Endothelial cell of umbilical vein (primary cell): ENCODE results near the gene DERL3. TPM values are rescaled to one million over a fixed set of nuclear protein-coding genes. Genes with fewer than 3 reads are reported as not detected.

Source experiments
- BruUV-seq: library from RNA; stranded (reverse); fragments of 400-500 nt; replicated peaks from 2 replicates; lab custom pipeline; 2021; lab: Mats Ljungman, UMichigan
- CTCF ChIA-PET: fragments of 300-600, 350-600 bp; sonication (Branson Sonifier 250); formaldehyde crosslinking; loops from one replicate; lab custom pipeline; 2021; ENCODE audit warnings: antibody characterized with exemption, inconsistent platforms; lab: Charles Lee
- POLR2A ChIA-PET: fragments of 300-600, 350-600 bp; sonication (Branson Sonifier 250); formaldehyde crosslinking; loops from one replicate; lab custom pipeline; 2021; ENCODE audit warnings: antibody characterized with exemption, inconsistent platforms; lab: Charles Lee
- DNase-seq: peaks from one replicate; pipeline ENCODE4 v3.0.0-alpha.2; 2011; ENCODE audit warnings: low read depth, low spot score
- FAIRE-seq: peaks from 2 replicates; lab custom pipeline; 2011; peaks lifted over from hg19 to GRCh38; lab: Jason Lieb, UNC
- H2AFZ ChIP-seq: 2 replicates; pipeline ENCODE4 v1.6.0; 2012; ENCODE audit warnings: low read depth, low read length, control low read depth, inconsistent platforms
- H3K27ac ChIP-seq: 2 replicates; pipeline ENCODE4 v1.5.1; 2011; ENCODE audit warnings: low read depth, mild to moderate bottlenecking, control low read depth, low read length, moderate library complexity; ENCODE audit not compliant: insufficient read depth
- H3K27me3 ChIP-seq, 2 experiments: 2 replicates each; pipeline versions ENCODE4 v1.6.0 to v1.6.1; 2011; ENCODE audit warnings: low read length in 2 of 2, mixed read lengths in 1 of 2; ENCODE audit not compliant: control insufficient read depth in 2 of 2, insufficient read depth in 2 of 2
- H3K36me3 ChIP-seq, 2 experiments: 2 replicates in 1 of 2; 3 replicates in 1 of 2; pipeline ENCODE4 v1.5.1; 2011; ENCODE audit warnings: low read length in 2 of 2, mild to moderate bottlenecking in 1 of 2, moderate library complexity in 1 of 2; ENCODE audit not compliant: control insufficient read depth in 2 of 2, insufficient read depth in 2 of 2; ENCODE audit errors: extremely low read depth in 1 of 2
- H3K4me1 ChIP-seq: 3 replicates; pipeline ENCODE4 v1.5.1; 2011; ENCODE audit warnings: mild to moderate bottlenecking, low read length; ENCODE audit not compliant: control insufficient read depth, insufficient read depth; ENCODE audit errors: extremely low read depth
- H3K4me2 ChIP-seq: 2 replicates; pipeline ENCODE4 v1.6.1; 2011; ENCODE audit warnings: low read length, control low read depth, mixed read lengths; ENCODE audit not compliant: insufficient read depth
- H3K4me3 ChIP-seq, 3 experiments: fragments of 200-600 bp in 1 of 3; sonication (generic), shearing (Covaris generic) in 1 of 3; replicated peaks in 1 of 3; 2 replicates each; pipeline ENCODE4 v1.5.1; 2011 to 2016; ENCODE audit warnings: control low read depth in 3 of 3, low read length in 3 of 3, mild to moderate bottlenecking in 2 of 3, inconsistent platforms in 1 of 3, low read depth in 1 of 3, moderate library complexity in 1 of 3; ENCODE audit not compliant: insufficient read depth in 1 of 3
- H3K79me2 ChIP-seq: 2 replicates; pipeline ENCODE4 v1.6.0; 2012; ENCODE audit warnings: low read length, inconsistent platforms; ENCODE audit not compliant: control insufficient read depth, insufficient read depth
- H3K9ac ChIP-seq: replicated peaks from 2 replicates; pipeline ENCODE3; 2011; ENCODE audit warnings: low read length, control low read depth; ENCODE audit not compliant: insufficient read depth; ENCODE audit errors: extremely low read depth
- H3K9me1 ChIP-seq: replicated peaks from 3 replicates; pipeline ENCODE4 v1.6.0; 2011; ENCODE audit warnings: mild to moderate bottlenecking, low read length; ENCODE audit not compliant: control insufficient read depth, insufficient read depth; ENCODE audit errors: extremely low read depth
- H3K9me3 ChIP-seq: replicated peaks from 2 replicates; pipeline ENCODE4 v1.5.1; 2012; ENCODE audit warnings: low read length, inconsistent platforms; ENCODE audit not compliant: control insufficient read depth, insufficient read depth
- H4K20me1 ChIP-seq: replicated peaks from 2 replicates; pipeline ENCODE3; 2011; ENCODE audit warnings: mild to moderate bottlenecking, low read length; ENCODE audit not compliant: control insufficient read depth, insufficient read depth; ENCODE audit errors: extremely low read depth
- EZH2 ChIP-seq: IDR thresholded peaks from 2 replicates; pipeline ENCODE4 v1.6.1; 2012; ENCODE audit warnings: borderline replicate concordance, low read depth, mild to moderate bottlenecking, moderate library complexity, low read length, inconsistent platforms; ENCODE audit not compliant: severe bottlenecking
- FOS ChIP-seq: IDR thresholded peaks from 2 replicates; pipeline ENCODE4 v1.6.1; 2011; ENCODE audit warnings: mild to moderate bottlenecking, low read length, moderate library complexity, borderline replicate concordance; ENCODE audit not compliant: insufficient read depth
- GATA2 ChIP-seq: IDR thresholded peaks from 2 replicates; pipeline ENCODE4 v1.7.0; 2011; ENCODE audit warnings: low read depth, mild to moderate bottlenecking, moderate library complexity, mixed read lengths, low read length; ENCODE audit not compliant: insufficient read length, insufficient read depth
- JUN ChIP-seq: IDR thresholded peaks from 2 replicates; pipeline ENCODE4 v1.6.1; 2011; ENCODE audit warnings: borderline replicate concordance, low read depth; ENCODE audit not compliant: insufficient read length, insufficient read depth
- MYC ChIP-seq: IDR thresholded peaks from one replicate; pipeline ENCODE4 v1.6.1; 2011; ENCODE audit warnings: mild to moderate bottlenecking, low read depth, low read length
- POLR2A ChIP-seq: IDR thresholded peaks from 2 replicates; pipeline ENCODE4 v1.6.1; 2012; ENCODE audit warnings: low read depth, mild to moderate bottlenecking, control low read depth, low read length
- POLR2AphosphoS5 ChIP-seq: IDR thresholded peaks from 2 replicates; pipeline ENCODE4 v1.6.1; 2012; ENCODE audit warnings: low read depth, mild to moderate bottlenecking, control low read depth, low read length, moderate library complexity; ENCODE audit not compliant: insufficient read depth
- dilution Hi-C: fragments of 300-500 bp; cut with MboI; formaldehyde crosslinking; loops from one replicate; pipeline ENCODE4 v1.15.0; 2019; ENCODE audit warnings: low sequenced_read_pairs; ENCODE audit not compliant: extremely low pct_ligation_motif_present
- intact Hi-C: fragments of 100-400 bp; cut with micrococcal nuclease; formaldehyde crosslinking; loops from one replicate; pipeline ENCODE4 v1.10.0; 2022
- polyA plus RNA-seq, 4 experiments: library from polyadenylated mRNA; depleted of rRNA in 3 of 4; stranded (reverse) in 3 of 4; unstranded in 1 of 4; fragments of >200 nt; gene quantifications; 2 replicates each; pipeline versions ENCODE4 v1.2.1 to v1.2.3, GENCODE V29; 2011 to 2012; ENCODE audit warnings: missing spikeins in 1 of 4
- total RNA-seq: library from RNA; stranded (reverse); gene quantifications from 2 replicates; pipeline ENCODE4 v1.2.3, GENCODE V29; 2021
- TF ChIP-seq, protein P1 (sequence below): IDR thresholded peaks from 2 replicates; pipeline ENCODE4 v1.6.1; 2011; ENCODE audit not compliant: insufficient read depth, insufficient read length
- TF ChIP-seq, protein P2 (sequence below), 2 donors: IDR thresholded peaks; 1 replicate in 1 of 2; 2 replicates in 1 of 2; pipeline ENCODE4 v1.5.1; 2011; ENCODE audit warnings: low read length in 2 of 2, mild to moderate bottlenecking in 2 of 2, moderate library complexity in 2 of 2, control low read depth in 1 of 2, inconsistent platforms in 1 of 2, low read depth in 1 of 2; ENCODE audit not compliant: insufficient read depth in 1 of 2; ENCODE audit errors: extremely low read depth in 1 of 2

Gene DERL3
- total and polyA plus RNA-seq, 2 donors (not counting 3 experiments of a cell fraction or from before 2014, with no cell fraction given), result 3.4 to 3.8 TPM

DNA sequence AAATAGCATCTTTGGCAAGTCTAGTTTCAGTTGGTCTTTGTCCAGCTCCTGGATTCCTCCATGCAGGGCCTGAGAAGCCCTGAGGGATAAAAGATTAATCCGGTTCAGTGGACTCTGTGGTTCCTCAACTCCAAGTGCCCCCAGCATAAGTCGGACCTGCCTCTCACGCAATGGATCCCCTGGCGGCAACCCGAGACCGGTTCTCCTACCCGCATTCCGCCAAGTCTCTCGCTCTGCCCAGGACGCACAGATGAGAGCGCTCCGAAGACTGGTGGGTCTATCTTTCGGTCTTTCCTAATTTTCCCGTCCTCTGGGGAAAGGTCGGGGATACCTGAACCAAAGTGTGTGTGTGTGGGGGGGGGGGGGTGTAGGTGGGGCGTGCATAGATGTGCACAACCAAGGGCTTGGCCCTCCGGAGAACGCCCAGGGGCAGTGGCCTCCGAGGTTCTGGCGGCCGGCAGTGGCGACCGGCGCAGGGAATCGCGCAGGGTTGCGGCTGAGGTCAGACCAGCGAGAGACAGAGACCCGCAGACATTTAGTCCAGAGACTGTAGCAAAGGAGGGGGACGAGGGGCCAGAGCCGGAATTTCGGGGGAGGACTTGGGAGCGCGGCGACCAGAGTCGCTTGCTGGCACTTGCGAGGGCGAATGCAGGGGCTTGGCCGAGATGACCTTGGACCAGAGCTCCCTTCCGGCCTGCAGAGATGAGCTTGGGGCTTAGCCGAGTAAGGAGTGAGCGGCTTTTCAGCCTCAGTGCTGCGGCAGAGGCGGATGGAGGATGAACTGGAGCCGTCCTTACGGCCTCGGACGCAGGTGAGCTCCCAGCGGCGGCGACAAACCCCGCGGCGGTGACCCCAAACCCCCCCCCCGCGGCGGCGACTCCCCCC lies 18.2 kb upstream of the DERL3 start:
- peaks cover 15% of the 10 kb centered on the region for H3K4me1 ChIP-seq
- no peaks in the 10 kb centered on the region for H3K9me1 ChIP-seq
- peak overlapping the region; percentile 98 for H2AFZ ChIP-seq
- dilution Hi-C loops (no loop called here), intact Hi-C loops (no loop called here)
- no TSS peak for BruUV-seq
- H3K27ac ChIP-seq, result no peak overlapping the region
- peak overlapping the region; percentile 64 to 71 (median 65) for H3K4me3 ChIP-seq
- TF ChIP-seq FOS, result no peak
- TF ChIP-seq, protein P1, sequence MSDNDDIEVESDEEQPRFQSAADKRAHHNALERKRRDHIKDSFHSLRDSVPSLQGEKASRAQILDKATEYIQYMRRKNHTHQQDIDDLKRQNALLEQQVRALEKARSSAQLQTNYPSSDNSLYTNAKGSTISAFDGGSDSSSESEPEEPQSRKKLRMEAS, result no peak
- TF ChIP-seq, protein P2, sequence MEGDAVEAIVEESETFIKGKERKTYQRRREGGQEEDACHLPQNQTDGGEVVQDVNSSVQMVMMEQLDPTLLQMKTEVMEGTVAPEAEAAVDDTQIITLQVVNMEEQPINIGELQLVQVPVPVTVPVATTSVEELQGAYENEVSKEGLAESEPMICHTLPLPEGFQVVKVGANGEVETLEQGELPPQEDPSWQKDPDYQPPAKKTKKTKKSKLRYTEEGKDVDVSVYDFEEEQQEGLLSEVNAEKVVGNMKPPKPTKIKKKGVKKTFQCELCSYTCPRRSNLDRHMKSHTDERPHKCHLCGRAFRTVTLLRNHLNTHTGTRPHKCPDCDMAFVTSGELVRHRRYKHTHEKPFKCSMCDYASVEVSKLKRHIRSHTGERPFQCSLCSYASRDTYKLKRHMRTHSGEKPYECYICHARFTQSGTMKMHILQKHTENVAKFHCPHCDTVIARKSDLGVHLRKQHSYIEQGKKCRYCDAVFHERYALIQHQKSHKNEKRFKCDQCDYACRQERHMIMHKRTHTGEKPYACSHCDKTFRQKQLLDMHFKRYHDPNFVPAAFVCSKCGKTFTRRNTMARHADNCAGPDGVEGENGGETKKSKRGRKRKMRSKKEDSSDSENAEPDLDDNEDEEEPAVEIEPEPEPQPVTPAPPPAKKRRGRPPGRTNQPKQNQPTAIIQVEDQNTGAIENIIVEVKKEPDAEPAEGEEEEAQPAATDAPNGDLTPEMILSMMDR (IDR thresholded peaks at IDR 0.05; ENCODE audit: extremely low read depth in 1 of 2, insufficient read depth in 1 of 2, low read depth in 1 of 2, low read length in 2 of 2), result no peak
- no peak for TF ChIP-seq GATA2
- no peak for TF ChIP-seq POLR2AphosphoS5
- TF ChIP-seq MYC, result no peak
- no peak for TF ChIP-seq JUN
- no peak for TF ChIP-seq EZH2
- no peak for TF ChIP-seq POLR2A
- no peaks in the 10 kb centered on the region for H3K36me3 ChIP-seq
- POLR2A ChIA-PET, result interaction anchor here (0.6 to 1.6 kb wide), 3 partner anchors 29 to 37 kb away, joined by 4 to 5 read pairs (median 4); partner anchors contain the start of gene MIF
- CTCF ChIA-PET, result interaction anchor here (0.6 to 2.9 kb wide), 22 partner anchors 8 to 650 kb away, joined by 3 to 71 read pairs (median 4); partner anchors contain the start of genes MIF and SMARCB1
- no peaks in the 10 kb centered on the region for H3K27me3 ChIP-seq
- H3K9ac ChIP-seq, result peak overlapping the region; percentile 55
- no peaks in the 10 kb centered on the region for H3K9me3 ChIP-seq
- peak; percentile 31 for DNase-seq
- no peaks in the 10 kb centered on the region for H4K20me1 ChIP-seq
- H3K4me2 ChIP-seq, result peak overlapping the region; percentile 87
- H3K79me2 ChIP-seq, result no peaks in the 10 kb centered on the region
- FAIRE-seq, result no peak
